Retinal pigment epithelial cell (primary cell): Measurements from ENCODE around the gene INTS14.
"Not testable (repeated sequence)": the region's sequence is repeated elsewhere in the genome, so short reads cannot be mapped to it uniquely, and the experiment has no call there.

Source experiments
- DNase-seq: peaks from one replicate; pipeline ENCODE4 v3.0.0-alpha.2; 2010; ENCODE audit warnings: low read depth
- H3K4me3 ChIP-seq: 2 replicates; pipeline ENCODE4 v1.5.1; 2011; ENCODE audit warnings: mild to moderate bottlenecking, low read length, control low read depth, moderate library complexity
- CTCF ChIP-seq: conservative IDR thresholded peaks from 2 replicates; pipeline ENCODE4 v1.5.1; 2011; ENCODE audit warnings: low read depth, low read length, control low read depth, inconsistent platforms

INTS14 gene

DNA sequence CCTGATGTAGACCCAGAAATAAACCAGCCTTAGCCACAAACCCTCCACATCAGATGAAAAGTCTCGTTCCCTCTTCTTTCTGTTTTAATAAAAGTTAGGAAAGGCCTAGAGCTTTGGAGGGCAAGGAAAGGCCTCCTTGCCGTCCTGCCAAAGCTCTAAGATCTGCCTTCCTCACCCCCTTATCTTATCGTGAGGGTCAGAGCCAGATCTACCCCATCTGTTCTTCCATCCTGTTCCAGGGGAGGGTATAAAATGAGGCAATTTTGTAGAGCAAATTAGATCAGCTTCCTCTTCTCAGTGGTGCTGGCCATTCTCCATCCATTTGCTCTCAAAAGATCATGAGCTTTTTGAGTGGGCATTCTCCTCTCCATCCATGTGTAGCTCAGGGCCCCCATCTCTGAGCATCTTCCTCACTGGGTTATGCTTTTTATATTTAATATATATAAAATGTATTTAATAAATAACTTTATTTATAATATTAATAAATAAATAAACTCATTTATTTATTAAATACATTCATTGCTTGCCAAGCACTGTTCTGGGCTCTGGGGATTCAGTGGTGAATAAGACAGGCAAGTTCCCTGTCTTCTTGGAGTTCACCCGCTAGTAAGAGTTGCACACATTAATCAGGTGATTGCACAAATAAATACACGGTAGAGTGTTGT is 8.8 kb upstream of the INTS14 start:
- no peak for DNase-seq
- H3K4me3 ChIP-seq = no peak overlapping the region
- TF ChIP-seq CTCF = no peak

GRCh38 chr15:65618560-65619109 is 7.7 kb upstream of the INTS14 start:
- DNase-seq = no peak
- no peak for TF ChIP-seq CTCF
- no peak overlapping the region for H3K4me3 ChIP-seq

DNA sequence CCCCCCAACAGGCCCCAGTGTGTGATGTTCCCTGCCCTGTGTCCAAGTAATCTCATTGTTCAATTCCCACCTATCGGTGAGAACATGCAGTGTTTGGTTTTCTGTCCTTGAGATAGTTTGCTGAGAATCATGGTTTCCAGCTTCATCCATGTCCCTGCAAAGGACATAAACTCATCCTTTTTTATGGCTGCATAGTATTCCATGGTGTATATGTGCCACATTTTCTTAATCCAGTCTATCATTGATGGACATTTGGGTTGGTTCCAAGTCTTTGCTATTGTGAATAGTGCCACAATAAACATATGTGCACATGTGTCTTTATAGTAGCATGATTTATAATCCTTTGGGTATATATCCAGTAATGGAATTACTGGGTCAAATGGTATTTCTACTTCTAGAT is 5.0 kb upstream of the INTS14 start:
- DNase-seq, H3K4me3 ChIP-seq: not testable (repeated sequence)

DNA sequence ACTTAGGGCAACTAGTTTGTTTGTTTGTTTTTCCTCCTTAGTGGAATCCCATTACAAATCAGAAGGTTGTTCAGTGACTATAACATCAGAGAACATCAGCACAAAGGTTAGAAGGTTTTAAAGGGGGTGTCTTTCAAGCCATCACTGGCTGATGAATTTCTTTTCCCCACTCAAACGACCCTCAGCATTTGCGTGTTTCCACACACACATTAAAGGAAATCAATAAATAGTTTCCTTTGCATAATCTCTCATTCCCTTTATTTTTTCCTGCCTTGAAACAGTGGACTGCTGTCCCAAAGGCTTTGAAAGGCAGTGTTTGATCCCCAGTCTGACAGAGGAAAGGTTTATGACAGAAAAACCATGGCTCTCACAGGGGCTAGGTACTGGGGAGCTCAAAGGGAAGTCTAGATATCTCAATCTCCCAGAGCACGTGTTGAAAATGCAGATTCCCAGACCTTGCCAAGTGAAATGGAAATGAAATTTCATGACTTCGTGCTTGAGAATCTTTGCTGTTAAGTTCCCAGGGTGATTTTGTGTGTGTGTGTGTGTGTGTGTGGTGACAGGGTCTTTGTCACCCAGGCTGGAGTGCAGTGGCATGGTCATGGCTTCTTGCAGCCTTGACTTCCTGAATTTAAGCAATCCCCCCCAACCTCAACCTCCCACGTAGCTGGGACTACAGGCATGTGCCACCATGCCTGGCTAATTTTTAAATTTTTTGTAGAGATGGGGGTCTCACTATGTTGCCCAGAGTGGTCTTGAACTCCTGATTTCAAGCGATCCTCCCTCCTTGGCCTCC is 2.2 kb upstream of the INTS14 start:
- TF ChIP-seq CTCF = no peak
- DNase-seq = no peak
- H3K4me3 ChIP-seq = no peak overlapping the region

DNA sequence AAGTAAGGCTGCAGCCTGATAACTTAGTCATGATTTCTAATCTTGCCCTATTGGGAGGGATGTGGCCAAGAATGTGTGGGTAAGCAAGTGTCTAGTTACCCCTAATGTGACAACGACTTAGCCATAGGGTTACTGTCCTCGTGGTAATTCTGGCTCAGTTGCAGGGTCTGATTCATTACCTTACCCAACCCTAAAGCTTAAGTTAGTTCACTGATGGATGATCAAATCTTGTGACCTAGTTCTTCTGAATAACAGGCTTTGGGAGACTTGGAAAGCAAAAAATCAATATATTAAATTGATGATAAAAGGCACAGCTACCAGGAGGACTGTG is 1.6 kb upstream of the INTS14 start:
- H3K4me3 ChIP-seq = no peak overlapping the region
- no peak for DNase-seq
- TF ChIP-seq CTCF = no peak

DNA sequence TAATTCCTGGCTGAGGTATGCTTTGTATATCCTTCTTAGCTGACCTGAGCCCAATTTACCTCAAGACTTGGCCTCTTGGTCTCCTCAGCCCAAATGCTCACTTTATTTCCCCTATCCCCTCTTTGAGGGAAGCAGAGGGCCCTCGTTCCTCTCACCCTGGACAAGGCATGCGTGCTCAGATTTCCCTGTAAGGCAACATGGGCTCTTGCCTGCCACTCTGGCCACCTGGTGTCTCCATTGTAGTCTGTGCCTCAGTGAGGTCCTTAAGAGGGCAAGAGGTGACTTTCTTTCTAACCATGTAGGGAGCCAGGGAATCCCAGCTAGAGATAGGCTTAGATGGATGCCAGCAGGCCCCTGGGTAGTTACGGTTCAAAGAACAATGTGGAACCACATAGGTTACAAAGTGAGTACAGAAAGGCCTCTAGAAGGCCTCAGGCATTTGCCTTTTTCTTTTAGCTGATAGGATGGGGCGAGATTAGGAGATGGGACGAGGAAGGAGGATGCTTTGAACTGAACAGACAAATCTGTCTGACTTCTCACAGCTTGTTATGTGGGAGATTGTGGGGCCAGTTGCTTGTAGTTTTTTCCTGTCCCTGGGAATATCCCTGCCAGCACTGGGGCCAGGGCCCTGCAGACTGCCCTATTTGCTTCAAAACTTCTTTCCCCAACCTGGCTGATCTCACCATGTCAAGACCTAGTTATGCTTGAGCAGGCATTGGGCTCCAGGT is 1.1 kb upstream of the INTS14 start:
- no peak for TF ChIP-seq CTCF
- DNase-seq = no peak
- H3K4me3 ChIP-seq = peak overlapping the region; percentile 86

DNA sequence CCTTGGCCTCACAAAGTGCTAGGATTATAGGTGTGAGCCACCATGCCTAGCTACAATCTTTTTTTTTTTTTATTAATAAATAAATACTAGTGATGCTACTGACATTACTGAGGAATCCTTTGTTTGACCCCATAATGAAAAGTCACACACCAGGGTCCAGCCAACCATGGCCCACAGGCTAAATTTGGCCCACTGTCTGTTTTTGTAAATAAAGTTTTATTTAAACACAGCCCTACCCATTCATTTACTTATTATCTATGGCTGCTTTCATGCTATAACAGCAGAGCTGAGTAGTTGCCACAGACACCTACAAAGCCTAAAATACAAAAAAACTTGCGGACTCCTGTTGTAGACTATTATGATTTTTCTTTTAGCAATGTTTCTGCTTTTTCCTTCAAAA is 7.4 kb downstream of the INTS14 start:
- no peak for TF ChIP-seq CTCF
- no peak for DNase-seq
- H3K4me3 ChIP-seq = no peak overlapping the region
